Caki2 (cell line): ENCODE measurements around the gene VSIG10. TPM values are rescaled to one million over a fixed set of nuclear protein-coding genes. Genes with fewer than 3 reads are reported as not detected.
"Not testable (repeated sequence)": the region's sequence is repeated elsewhere in the genome, so short reads cannot be mapped to it uniquely, and the experiment has no call there.

Experiments used
- DNase-seq: peaks from one replicate; pipeline ENCODE4 v3.0.0-alpha.2; 2015; ENCODE audit warnings: low read depth
- in situ Hi-C: cut with HindIII; loops from 2 replicates; pipeline ENCODE4 v1.10.0; 2016; ENCODE audit warnings: low sequenced_read_pairs, low pct_unique_long_range_greater_than_20kb, mixed read lengths
- total RNA-seq: library from RNA; depleted of rRNA; stranded (reverse); fragments of >200 nt; shearing (Covaris generic); gene quantifications from 2 replicates; pipeline ENCODE4 v1.2.3, GENCODE V29; 2014; ENCODE audit warnings: low replicate concordance

Gene VSIG10
- total RNA-seq, 1 experiment from 2014 or later = 80.6 TPM

GRCh38 chr12:118046430-118046829 lies 57.4 kb downstream of the VSIG10 start:
- DNase-seq = no peak
- in situ Hi-C loops = no loop called here

- DNase-seq = no peak
- in situ Hi-C loops = no loop called here
Measured at GRCh38 chr12:118044577-118044976, 59.2 kb downstream of the VSIG10 start.

GRCh38 chr12:118044075-118044474 lies 59.7 kb downstream of the VSIG10 start:
- no peak for DNase-seq
- in situ Hi-C loops = no loop called here

GRCh38 chr12:118042091-118042490 lies 61.7 kb downstream of the VSIG10 start:
- in situ Hi-C loops = no loop called here

GRCh38 chr12:118038137-118038536 lies 65.7 kb downstream of the VSIG10 start:
- DNase-seq = no peak
- in situ Hi-C loops = no loop called here

More at GRCh38 chr12:118042091-118042490, 61.7 kb downstream of the VSIG10 start:
- DNase-seq = no peak

GRCh38 chr12:118036672-118037411 lies 67.0 kb downstream of the VSIG10 start:
- in situ Hi-C loops = no loop called here
- DNase-seq = no peak

- in situ Hi-C loops = no loop called here
- peak; percentile 58 for DNase-seq
Measured at GRCh38 chr12:118035190-118036041, 68.4 kb downstream of the VSIG10 start.

- DNase-seq = peak; percentile 64
- in situ Hi-C loops = no loop called here
Measured at GRCh38 chr12:118034429-118035189, 69.2 kb downstream of the VSIG10 start.

GRCh38 chr12:118033902-118034301 lies 69.9 kb downstream of the VSIG10 start:
- in situ Hi-C loops = no loop called here
- DNase-seq = no peak

- in situ Hi-C loops = no loop called here
- no peak for DNase-seq
Measured at GRCh38 chr12:118033323-118033722, 70.5 kb downstream of the VSIG10 start.

- in situ Hi-C loops = no loop called here
Measured at GRCh38 chr12:118032188-118032587, 71.6 kb downstream of the VSIG10 start.

GRCh38 chr12:118029166-118029565 lies 74.6 kb downstream of the VSIG10 start:
- in situ Hi-C loops = no loop called here
- no peak for DNase-seq

More at GRCh38 chr12:118032188-118032587, 71.6 kb downstream of the VSIG10 start:
- DNase-seq = no peak

- in situ Hi-C loops = no loop called here
- DNase-seq = no peak
Measured at GRCh38 chr12:118025168-118025567, 78.6 kb downstream of the VSIG10 start.

GRCh38 chr12:118023301-118023860 lies 80.4 kb downstream of the VSIG10 start:
- DNase-seq = no peak
- in situ Hi-C loops = no loop called here

GRCh38 chr12:118022728-118023109 lies 81.1 kb downstream of the VSIG10 start:
- in situ Hi-C loops = no loop called here
- DNase-seq = no peak

- in situ Hi-C loops, DNase-seq: not testable (repeated sequence)
Measured at GRCh38 chr12:118022097-118022727, 81.6 kb downstream of the VSIG10 start.

GRCh38 chr12:118020036-118020435 lies 83.8 kb downstream of the VSIG10 start:
- in situ Hi-C loops = no loop called here

GRCh38 chr12:118017926-118018325 lies 85.9 kb downstream of the VSIG10 start:
- in situ Hi-C loops = no loop called here
- DNase-seq = no peak

More at GRCh38 chr12:118020036-118020435, 83.8 kb downstream of the VSIG10 start:
- DNase-seq = no peak
